HepG2 (cell line): Measurements from ENCODE around the gene GTF3A. TPM values are rescaled to one million over a fixed set of nuclear protein-coding genes. Genes with fewer than 3 reads are reported as not detected.

Source experiments
- CBFB ChIP-seq: sonication (generic); formaldehyde crosslinking; IDR thresholded peaks from 2 replicates; pipeline ENCODE4 v1.4.0; 2020; ENCODE audit warnings: missing genetic modification reagents
- DMTF1 ChIP-seq: sonication (generic); formaldehyde crosslinking; IDR thresholded peaks from 2 replicates; pipeline ENCODE4 v1.4.0; 2020; ENCODE audit warnings: mild to moderate bottlenecking, missing genetic modification reagents
- FIP1L1 ChIP-seq: fragments of 200-400 bp; formaldehyde crosslinking; IDR thresholded peaks from 2 replicates; pipeline ENCODE4 v1.6.1; 2018; ENCODE audit warnings: low read depth, mild to moderate bottlenecking, low read length, moderate library complexity, borderline replicate concordance; ENCODE audit not compliant: insufficient read depth
- MATR3 ChIP-seq: sonication (generic); formaldehyde crosslinking; IDR thresholded peaks from 2 replicates; pipeline ENCODE4 v1.4.0; 2020; ENCODE audit warnings: missing genetic modification reagents
- MXD1 ChIP-seq: sonication (generic); formaldehyde crosslinking; IDR thresholded peaks from 2 replicates; pipeline ENCODE4 v1.4.0; 2020; ENCODE audit warnings: mild to moderate bottlenecking, missing genetic modification reagents
- ZNF20 ChIP-seq: sonication (generic); formaldehyde crosslinking; IDR thresholded peaks from 2 replicates; pipeline ENCODE4 v1.4.0; 2020; ENCODE audit warnings: mild to moderate bottlenecking, moderate library complexity, missing genetic modification reagents
- ZNF207 ChIP-seq: fragments of 450-650 bp; IDR thresholded peaks from 2 replicates; pipeline ENCODE4 v1.6.1; 2016; ENCODE audit warnings: antibody characterized with exemption, borderline replicate concordance
- ZNF292 ChIP-seq: sonication (generic); formaldehyde crosslinking; IDR thresholded peaks from 2 replicates; pipeline ENCODE4 v1.8.1; 2022; ENCODE audit warnings: mild to moderate bottlenecking, low read depth, missing genetic modification reagents, borderline replicate concordance
- ZNF382 ChIP-seq: sonication (generic); formaldehyde crosslinking; IDR thresholded peaks from 2 replicates; pipeline ENCODE4 v1.5.0; 2020; ENCODE audit warnings: missing genetic modification reagents, mild to moderate bottlenecking, borderline replicate concordance
- ZNF792 ChIP-seq: IDR thresholded peaks from 2 replicates; pipeline ENCODE4 v1.6.1; 2016
- ZNF883 ChIP-seq: sonication (generic); formaldehyde crosslinking; IDR thresholded peaks from 2 replicates; pipeline ENCODE4 v1.5.1; 2020; ENCODE audit warnings: mild to moderate bottlenecking, missing genetic modification reagents; ENCODE audit errors: not compliant biosample characterization
- polyA plus RNA-seq, 8 experiments: library from polyadenylated mRNA; depleted of rRNA in 3 of 8; stranded (reverse) in 7 of 8; unstranded in 1 of 8; fragments of >200 nt; fragmentation: Illumina TruSeq in 4 of 8; extraction: Trizol in 4 of 8; gene quantifications; 2 replicates each; pipeline versions ENCODE4 v1.2.1 to v1.2.3, GENCODE V29; 2011 to 2016; ENCODE audit warnings: low read depth in 4 of 8, missing spikeins in 1 of 8, mixed read lengths in 1 of 8; ENCODE audit not compliant: insufficient read depth in 1 of 8
- total RNA-seq, 5 experiments: library from RNA; depleted of rRNA; stranded (reverse); fragments of >200 nt; fragmentation: Illumina TruSeq; extraction: Trizol; gene quantifications; 2 replicates each; pipeline ENCODE4 v1.2.3, GENCODE V29; 2016; ENCODE audit warnings: low read depth in 1 of 5
- TF ChIP-seq, protein P1 (sequence below): sonication (generic); IDR thresholded peaks from 2 replicates; pipeline ENCODE4 v1.6.1; 2016; ENCODE audit warnings: low read depth, borderline replicate concordance
- TF ChIP-seq, protein P2 (sequence below): IDR thresholded peaks from 2 replicates; pipeline ENCODE4 v1.6.1; 2016; ENCODE audit warnings: low read depth, missing genetic modification reagents, missing compliant biosample characterization
- TF ChIP-seq, protein P3 (sequence below), 2 experiments: sonication (generic) in 1 of 2; formaldehyde crosslinking in 1 of 2; IDR thresholded peaks; 2 replicates each; pipeline versions ENCODE4 v1.4.0 to v1.6.1; 2018 to 2020; ENCODE audit warnings: missing genetic modification reagents in 2 of 2, borderline replicate concordance in 1 of 2, low read depth in 1 of 2, mild to moderate bottlenecking in 1 of 2, missing biosample characterization in 1 of 2
- TF ChIP-seq, protein P4 (sequence below): sonication (generic); formaldehyde crosslinking; IDR thresholded peaks from 2 replicates; pipeline ENCODE4 v1.5.0; 2020; ENCODE audit warnings: missing genetic modification reagents

GTF3A gene
- total and polyA plus RNA-seq, 2 of the 13 experiments (the other 11 are each of a cell fraction or from before 2014, with no cell fraction given), result 42.1 to 176 TPM

- TF ChIP-seq, protein P1, sequence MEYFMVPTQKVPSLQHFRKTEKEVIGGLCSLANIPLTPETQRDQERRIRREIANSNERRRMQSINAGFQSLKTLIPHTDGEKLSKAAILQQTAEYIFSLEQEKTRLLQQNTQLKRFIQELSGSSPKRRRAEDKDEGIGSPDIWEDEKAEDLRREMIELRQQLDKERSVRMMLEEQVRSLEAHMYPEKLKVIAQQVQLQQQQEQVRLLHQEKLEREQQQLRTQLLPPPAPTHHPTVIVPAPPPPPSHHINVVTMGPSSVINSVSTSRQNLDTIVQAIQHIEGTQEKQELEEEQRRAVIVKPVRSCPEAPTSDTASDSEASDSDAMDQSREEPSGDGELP, result no peak
- TF ChIP-seq ZNF382 (CRISPR knock-in tag), result no peak
- no peak for TF ChIP-seq FIP1L1
- no peak for TF ChIP-seq MATR3 (CRISPR knock-in tag)
- TF ChIP-seq, protein P2, sequence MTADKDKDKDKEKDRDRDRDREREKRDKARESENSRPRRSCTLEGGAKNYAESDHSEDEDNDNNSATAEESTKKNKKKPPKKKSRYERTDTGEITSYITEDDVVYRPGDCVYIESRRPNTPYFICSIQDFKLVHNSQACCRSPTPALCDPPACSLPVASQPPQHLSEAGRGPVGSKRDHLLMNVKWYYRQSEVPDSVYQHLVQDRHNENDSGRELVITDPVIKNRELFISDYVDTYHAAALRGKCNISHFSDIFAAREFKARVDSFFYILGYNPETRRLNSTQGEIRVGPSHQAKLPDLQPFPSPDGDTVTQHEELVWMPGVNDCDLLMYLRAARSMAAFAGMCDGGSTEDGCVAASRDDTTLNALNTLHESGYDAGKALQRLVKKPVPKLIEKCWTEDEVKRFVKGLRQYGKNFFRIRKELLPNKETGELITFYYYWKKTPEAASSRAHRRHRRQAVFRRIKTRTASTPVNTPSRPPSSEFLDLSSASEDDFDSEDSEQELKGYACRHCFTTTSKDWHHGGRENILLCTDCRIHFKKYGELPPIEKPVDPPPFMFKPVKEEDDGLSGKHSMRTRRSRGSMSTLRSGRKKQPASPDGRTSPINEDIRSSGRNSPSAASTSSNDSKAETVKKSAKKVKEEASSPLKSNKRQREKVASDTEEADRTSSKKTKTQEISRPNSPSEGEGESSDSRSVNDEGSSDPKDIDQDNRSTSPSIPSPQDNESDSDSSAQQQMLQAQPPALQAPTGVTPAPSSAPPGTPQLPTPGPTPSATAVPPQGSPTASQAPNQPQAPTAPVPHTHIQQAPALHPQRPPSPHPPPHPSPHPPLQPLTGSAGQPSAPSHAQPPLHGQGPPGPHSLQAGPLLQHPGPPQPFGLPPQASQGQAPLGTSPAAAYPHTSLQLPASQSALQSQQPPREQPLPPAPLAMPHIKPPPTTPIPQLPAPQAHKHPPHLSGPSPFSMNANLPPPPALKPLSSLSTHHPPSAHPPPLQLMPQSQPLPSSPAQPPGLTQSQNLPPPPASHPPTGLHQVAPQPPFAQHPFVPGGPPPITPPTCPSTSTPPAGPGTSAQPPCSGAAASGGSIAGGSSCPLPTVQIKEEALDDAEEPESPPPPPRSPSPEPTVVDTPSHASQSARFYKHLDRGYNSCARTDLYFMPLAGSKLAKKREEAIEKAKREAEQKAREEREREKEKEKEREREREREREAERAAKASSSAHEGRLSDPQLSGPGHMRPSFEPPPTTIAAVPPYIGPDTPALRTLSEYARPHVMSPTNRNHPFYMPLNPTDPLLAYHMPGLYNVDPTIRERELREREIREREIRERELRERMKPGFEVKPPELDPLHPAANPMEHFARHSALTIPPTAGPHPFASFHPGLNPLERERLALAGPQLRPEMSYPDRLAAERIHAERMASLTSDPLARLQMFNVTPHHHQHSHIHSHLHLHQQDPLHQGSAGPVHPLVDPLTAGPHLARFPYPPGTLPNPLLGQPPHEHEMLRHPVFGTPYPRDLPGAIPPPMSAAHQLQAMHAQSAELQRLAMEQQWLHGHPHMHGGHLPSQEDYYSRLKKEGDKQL (CRISPR knock-in tag), result no peak
- TF ChIP-seq MXD1 (CRISPR knock-in tag), result no peak
- TF ChIP-seq ZNF207, result no peak
- peak; percentile 64; the same call in 1 of the 2 replicates for TF ChIP-seq ZNF292 (CRISPR knock-in tag)
- no peak for TF ChIP-seq CBFB (CRISPR knock-in tag)
- TF ChIP-seq DMTF1 (CRISPR knock-in tag), result no peak
- TF ChIP-seq ZNF20 (CRISPR knock-in tag), result no peak
- TF ChIP-seq, protein P3, sequence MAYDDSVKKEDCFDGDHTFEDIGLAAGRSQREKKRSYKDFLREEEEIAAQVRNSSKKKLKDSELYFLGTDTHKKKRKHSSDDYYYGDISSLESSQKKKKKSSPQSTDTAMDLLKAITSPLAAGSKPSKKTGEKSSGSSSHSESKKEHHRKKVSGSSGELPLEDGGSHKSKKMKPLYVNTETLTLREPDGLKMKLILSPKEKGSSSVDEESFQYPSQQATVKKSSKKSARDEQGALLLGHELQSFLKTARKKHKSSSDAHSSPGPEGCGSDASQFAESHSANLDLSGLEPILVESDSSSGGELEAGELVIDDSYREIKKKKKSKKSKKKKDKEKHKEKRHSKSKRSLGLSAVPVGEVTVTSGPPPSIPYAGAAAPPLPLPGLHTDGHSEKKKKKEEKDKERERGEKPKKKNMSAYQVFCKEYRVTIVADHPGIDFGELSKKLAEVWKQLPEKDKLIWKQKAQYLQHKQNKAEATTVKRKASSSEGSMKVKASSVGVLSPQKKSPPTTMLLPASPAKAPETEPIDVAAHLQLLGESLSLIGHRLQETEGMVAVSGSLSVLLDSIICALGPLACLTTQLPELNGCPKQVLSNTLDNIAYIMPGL (CRISPR knock-in tag; IDR thresholded peaks at IDR 0.05; ENCODE audit: borderline replicate concordance in 1 of 2, low read depth in 1 of 2), result peak; percentile 49 to 61; a peak in 2 of 4 replicates
- TF ChIP-seq ZNF792 (CRISPR knock-in tag), result no peak
- TF ChIP-seq, protein P4, sequence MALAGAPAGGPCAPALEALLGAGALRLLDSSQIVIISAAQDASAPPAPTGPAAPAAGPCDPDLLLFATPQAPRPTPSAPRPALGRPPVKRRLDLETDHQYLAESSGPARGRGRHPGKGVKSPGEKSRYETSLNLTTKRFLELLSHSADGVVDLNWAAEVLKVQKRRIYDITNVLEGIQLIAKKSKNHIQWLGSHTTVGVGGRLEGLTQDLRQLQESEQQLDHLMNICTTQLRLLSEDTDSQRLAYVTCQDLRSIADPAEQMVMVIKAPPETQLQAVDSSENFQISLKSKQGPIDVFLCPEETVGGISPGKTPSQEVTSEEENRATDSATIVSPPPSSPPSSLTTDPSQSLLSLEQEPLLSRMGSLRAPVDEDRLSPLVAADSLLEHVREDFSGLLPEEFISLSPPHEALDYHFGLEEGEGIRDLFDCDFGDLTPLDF (CRISPR knock-in tag), result no peak
- TF ChIP-seq ZNF883 (CRISPR knock-in tag), result no peak
Measured at GRCh38 chr13:27379694-27380641, 44.5 kb upstream of the GTF3A start (continued).
